Sigmoid colon (tissue), 4 donors: Measurements from ENCODE around the gene RDH14.

ENCODE experiments used
- CTCF ChIP-seq, 4 experiments: fragments of 450-650 bp in 3 of 4; fragments of 200-600 bp in 1 of 4; IDR thresholded peaks; one replicate each; pipeline ENCODE4 v1.5.1; 2016 to 2019; ENCODE audit warnings: antibody characterized with exemption in 4 of 4, mild to moderate bottlenecking in 3 of 4, moderate library complexity in 2 of 4
- EP300 ChIP-seq, 4 donors: sonication (generic); formaldehyde crosslinking; IDR thresholded peaks; one replicate each; pipeline ENCODE4 v1.6.1; 2017; ENCODE audit warnings: antibody characterized with exemption in 4 of 4
- POLR2A ChIP-seq, 2 donors: fragments of 450-650 bp; IDR thresholded peaks; one replicate each; pipeline ENCODE4 v1.6.1; 2016; ENCODE audit warnings: antibody characterized with exemption in 2 of 2, mild to moderate bottlenecking in 2 of 2, moderate library complexity in 2 of 2
- POLR2AphosphoS5 ChIP-seq, 4 donors: sonication (generic); formaldehyde crosslinking; IDR thresholded peaks; one replicate each; pipeline ENCODE4 v1.6.1; 2017; ENCODE audit warnings: antibody characterized with exemption in 4 of 4

DNA sequence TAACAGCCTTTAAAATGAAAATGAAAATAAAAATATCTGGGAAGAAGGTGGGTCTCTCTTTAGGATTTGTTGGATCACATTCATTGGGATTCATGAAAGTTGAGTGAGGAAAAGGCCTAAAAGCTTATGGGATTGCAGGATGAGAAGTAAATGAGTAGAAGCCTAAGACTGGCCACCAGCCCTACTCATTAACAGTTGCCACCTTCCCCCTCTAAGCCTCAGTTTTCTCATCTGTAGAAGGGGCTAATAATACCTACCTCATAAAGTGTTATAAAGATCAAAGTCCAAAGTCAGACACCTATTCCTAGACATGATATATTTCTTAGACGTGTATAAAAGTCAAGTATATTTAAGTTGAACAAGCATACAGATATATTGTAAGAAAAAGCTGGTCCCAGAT is 23.8 kb downstream of the RDH14 start:
- TF ChIP-seq CTCF (IDR thresholded peaks at IDR 0.05) (no peak), EP300 (IDR thresholded peaks at IDR 0.05) (no peak), POLR2A (IDR thresholded peaks at IDR 0.05) (no peak), POLR2AphosphoS5 (IDR thresholded peaks at IDR 0.05) (no peak)
